GM19328 (cell line): Measurements from ENCODE around the gene CDKN3.
"Not testable (repeated sequence)": the region's sequence is repeated elsewhere in the genome, so short reads cannot be mapped to it uniquely, and the experiment has no call there.

Experiments used
- ATAC-seq: cut with Tn5 transposase; IDR thresholded peaks from one replicate; pipeline ENCODE4 v1.9.1; 2021; ENCODE audit warnings: mild to moderate bottlenecking, moderate library complexity; ENCODE audit not compliant: unreplicated experiment

CDKN3 gene

GRCh38 chr14:54453252-54453651 lies 56.4 kb downstream of the CDKN3 start:
- no peak for ATAC-seq

GRCh38 chr14:54453990-54454389 lies 57.2 kb downstream of the CDKN3 start:
- ATAC-seq, result not testable (repeated sequence)

- no peak for ATAC-seq
Observed at GRCh38 chr14:54455363-54455762, 58.6 kb downstream of the CDKN3 start.

GRCh38 chr14:54456820-54457608 lies 60.2 kb downstream of the CDKN3 start:
- ATAC-seq, result not testable (repeated sequence)

GRCh38 chr14:54457609-54457996 lies 60.8 kb downstream of the CDKN3 start:
- no peak for ATAC-seq

- ATAC-seq, result not testable (repeated sequence)
Observed at GRCh38 chr14:54458536-54458935, 61.7 kb downstream of the CDKN3 start.

- no peak for ATAC-seq
Observed at GRCh38 chr14:54459106-54459505, 62.3 kb downstream of the CDKN3 start.

- no peak for ATAC-seq
Observed at GRCh38 chr14:54462048-54462447, 65.2 kb downstream of the CDKN3 start.

GRCh38 chr14:54465654-54466053 lies 68.8 kb downstream of the CDKN3 start:
- no peak for ATAC-seq

GRCh38 chr14:54467280-54467679 lies 70.5 kb downstream of the CDKN3 start:
- no peak for ATAC-seq
